PC-3 (cell line): ENCODE measurements around the gene ROCK2. TPM values are rescaled to one million over a fixed set of nuclear protein-coding genes. Genes with fewer than 3 reads are reported as not detected.

Experiments
- ATAC-seq: fragments of 200-7000 bp; cut with Tn5 transposase; 2 replicates; pipeline ENCODE4 v1.9.1; 2020; ENCODE audit warnings: mild to moderate bottlenecking, moderate library complexity
- BruUV-seq: library from RNA; stranded (reverse); fragments of 400-500 nt; replicated peaks from 2 replicates; lab custom pipeline; 2021; lab: Mats Ljungman, UMichigan
- CTCF ChIA-PET: fragments of 300-600 bp; sonication (Branson Sonifier 250); formaldehyde crosslinking; loops from one replicate; lab custom pipeline; 2022; ENCODE audit warnings: antibody characterized with exemption; lab: Charles Lee
- POLR2A ChIA-PET: fragments of 300-600 bp; sonication (Branson Sonifier 250); formaldehyde crosslinking; loops from one replicate; lab custom pipeline; 2022; ENCODE audit warnings: antibody characterized with exemption; ENCODE audit not compliant: unreplicated experiment; lab: Charles Lee
- DNase-seq: peaks from one replicate; pipeline ENCODE4 v3.0.0-alpha.2; 2015
- H2AFZ ChIP-seq: fragments of 300-600 bp; sonication (generic); 2 replicates; pipeline ENCODE4 v1.6.0; 2016; ENCODE audit warnings: antibody characterized with exemption, low read length
- H3F3A ChIP-seq: fragments of 300-600 bp; sonication (generic); one replicate; pipeline ENCODE4 v1.6.0; 2017; ENCODE audit warnings: antibody characterized with exemption, low read length, control low read depth, mild to moderate bottlenecking; ENCODE audit not compliant: unreplicated experiment
- H3K27ac ChIP-seq: fragments of 300-600 bp; sonication (generic); 2 replicates; pipeline ENCODE4 v1.5.1; 2016; ENCODE audit warnings: mild to moderate bottlenecking, low read length
- H3K27me3 ChIP-seq: fragments of 300-600 bp; sonication (generic); 2 replicates; pipeline ENCODE4 v1.6.1; 2016; ENCODE audit warnings: low read length, mixed read lengths
- H3K36me3 ChIP-seq: fragments of 300-600 bp; sonication (generic); 2 replicates; pipeline ENCODE4 v1.6.1; 2016; ENCODE audit warnings: low read depth, mixed run types, low read length, mixed read lengths
- H3K4me1 ChIP-seq: fragments of 300-600 bp; sonication (generic); 2 replicates; pipeline ENCODE4 v1.5.1; 2016; ENCODE audit warnings: low read length; ENCODE audit not compliant: insufficient read depth
- H3K4me2 ChIP-seq: fragments of 300-600 bp; sonication (generic); 2 replicates; pipeline ENCODE4 v1.6.0; 2016; ENCODE audit warnings: low read length
- H3K4me3 ChIP-seq: fragments of 300-600 bp; sonication (generic); 2 replicates; pipeline ENCODE4 v1.5.1; 2016; ENCODE audit warnings: mild to moderate bottlenecking, low read length, mixed read lengths
- H3K79me2 ChIP-seq: fragments of 300-600 bp; sonication (generic); 2 replicates; pipeline ENCODE4 v1.6.1; 2017; ENCODE audit warnings: low read length, mixed read lengths
- H3K9ac ChIP-seq: fragments of 300-600 bp; sonication (generic); 2 replicates; pipeline ENCODE4 v1.6.0; 2016; ENCODE audit warnings: mild to moderate bottlenecking, low read length
- H3K9me2 ChIP-seq: fragments of 300-600 bp; sonication (generic); replicated peaks from 2 replicates; pipeline ENCODE4 v1.6.1; 2016; ENCODE audit warnings: mixed run types, low read length, mixed read lengths
- H3K9me3 ChIP-seq: fragments of 300-600 bp; sonication (generic); 2 replicates; pipeline ENCODE4 v1.6.1; 2016; ENCODE audit warnings: low read length, mixed read lengths
- H4K20me1 ChIP-seq: fragments of 300-600 bp; sonication (generic); 2 replicates; pipeline ENCODE4 v1.6.1; 2016; ENCODE audit warnings: low read length, mixed read lengths
- EZH2 ChIP-seq: fragments of 300-600 bp; sonication (generic); IDR thresholded peaks from one replicate; pipeline ENCODE4 v1.6.1; 2017; ENCODE audit warnings: antibody characterized with exemption, mild to moderate bottlenecking, low read length; ENCODE audit not compliant: unreplicated experiment
- EZH2phosphoT487 ChIP-seq: fragments of 300-600 bp; sonication (generic); IDR thresholded peaks from 2 replicates; pipeline ENCODE4 v1.6.1; 2018; ENCODE audit warnings: mild to moderate bottlenecking, antibody characterized with exemption, low read length, borderline replicate concordance
- intact Hi-C: fragments of 100-400 bp; cut with micrococcal nuclease; formaldehyde crosslinking; loops from 2 replicates; pipeline ENCODE4 v1.9.0; 2023
- total RNA-seq: library from RNA; depleted of rRNA; stranded (reverse); fragments of >200 nt; gene quantifications from 2 replicates; pipeline ENCODE4 v1.2.3, GENCODE V29; 2014
- TF ChIP-seq, protein P1 (sequence below): fragments of 300-600 bp; sonication (generic); conservative IDR thresholded peaks from 2 replicates; pipeline ENCODE4 v1.5.1; 2017; ENCODE audit warnings: antibody characterized with exemption, low read depth, mild to moderate bottlenecking, low read length

Gene ROCK2
- total RNA-seq, 1 experiment from 2014 or later = 35.3 TPM

- intact Hi-C loops = no loop called here
- ChIA-PET CTCF (no interaction called here), POLR2A (no interaction called here)
- no peaks in the 10 kb centered on the region for H3K36me3 ChIP-seq
- no peak overlapping the region for H3K9ac ChIP-seq
- peaks cover 100% of the 10 kb centered on the region for H3K79me2 ChIP-seq
- H3K9me3 ChIP-seq = no peaks in the 10 kb centered on the region
- BruUV-seq = no TSS peak
- DNase-seq = no peak
- H2AFZ ChIP-seq = no peak overlapping the region
- H3K4me1 ChIP-seq = peaks cover 31% of the 10 kb centered on the region
- peaks cover 67% of the 10 kb centered on the region for H4K20me1 ChIP-seq
- H3K27me3 ChIP-seq = no peaks in the 10 kb centered on the region
- H3K4me2 ChIP-seq = no peak overlapping the region
- no peak overlapping the region for H3K27ac ChIP-seq
- no peaks in the 10 kb centered on the region for H3K9me2 ChIP-seq
- H3K4me3 ChIP-seq = no peak overlapping the region
- H3F3A ChIP-seq = no peaks in the 10 kb centered on the region
- TF ChIP-seq EZH2 (no peak), EZH2phosphoT487 (no peak)
- TF ChIP-seq, protein P1, sequence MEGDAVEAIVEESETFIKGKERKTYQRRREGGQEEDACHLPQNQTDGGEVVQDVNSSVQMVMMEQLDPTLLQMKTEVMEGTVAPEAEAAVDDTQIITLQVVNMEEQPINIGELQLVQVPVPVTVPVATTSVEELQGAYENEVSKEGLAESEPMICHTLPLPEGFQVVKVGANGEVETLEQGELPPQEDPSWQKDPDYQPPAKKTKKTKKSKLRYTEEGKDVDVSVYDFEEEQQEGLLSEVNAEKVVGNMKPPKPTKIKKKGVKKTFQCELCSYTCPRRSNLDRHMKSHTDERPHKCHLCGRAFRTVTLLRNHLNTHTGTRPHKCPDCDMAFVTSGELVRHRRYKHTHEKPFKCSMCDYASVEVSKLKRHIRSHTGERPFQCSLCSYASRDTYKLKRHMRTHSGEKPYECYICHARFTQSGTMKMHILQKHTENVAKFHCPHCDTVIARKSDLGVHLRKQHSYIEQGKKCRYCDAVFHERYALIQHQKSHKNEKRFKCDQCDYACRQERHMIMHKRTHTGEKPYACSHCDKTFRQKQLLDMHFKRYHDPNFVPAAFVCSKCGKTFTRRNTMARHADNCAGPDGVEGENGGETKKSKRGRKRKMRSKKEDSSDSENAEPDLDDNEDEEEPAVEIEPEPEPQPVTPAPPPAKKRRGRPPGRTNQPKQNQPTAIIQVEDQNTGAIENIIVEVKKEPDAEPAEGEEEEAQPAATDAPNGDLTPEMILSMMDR = no peak
- ATAC-seq = no peak; the same call in 1 of the 2 replicates
Observed at GRCh38 chr2:11336189-11336588, 8.2 kb downstream of the ROCK2 start.

GRCh38 chr2:11333427-11334183, 10.8 kb downstream of the ROCK2 start:
- Histone ChIP-seq H3K27me3 (no peaks in the 10 kb centered on the region), H3K27ac (no peak overlapping the region), H3K9me2 (no peaks in the 10 kb centered on the region), H3K4me1 (peaks cover 22% of the 10 kb centered on the region), H3K4me3 (no peak overlapping the region), H2AFZ (no peak overlapping the region), H3K9ac (no peak overlapping the region), H3K36me3 (no peaks in the 10 kb centered on the region), H3F3A (peaks cover 5% of the 10 kb centered on the region), H3K79me2 (peaks cover 91% of the 10 kb centered on the region), H4K20me1 (peaks cover 57% of the 10 kb centered on the region), H3K9me3 (no peaks in the 10 kb centered on the region), H3K4me2 (no peak overlapping the region)
- POLR2A ChIA-PET = no interaction called here
- CTCF ChIA-PET = no interaction called here
- no TSS peak for BruUV-seq
- DNase-seq (no peak), ATAC-seq (no peak)
- TF ChIP-seq, protein P1 = no peak
- TF ChIP-seq EZH2 = no peak
- no peak for TF ChIP-seq EZH2phosphoT487
- intact Hi-C loops = loop anchor here (5.0 kb wide), 1 partner anchor 36 kb away; no protein-coding TSS in a partner anchor

- intact Hi-C loops = loop anchor here (5.0 kb wide), 1 partner anchor 35 kb away; no protein-coding TSS in a partner anchor
- no peak overlapping the region for H3K4me3 ChIP-seq
- no peak overlapping the region for H3K9ac ChIP-seq
- H3K9me2 ChIP-seq = no peaks in the 10 kb centered on the region
- no peaks in the 10 kb centered on the region for H3K36me3 ChIP-seq
- H3F3A ChIP-seq = peaks cover 5% of the 10 kb centered on the region
- no peak overlapping the region for H3K4me2 ChIP-seq
- no peaks in the 10 kb centered on the region for H3K9me3 ChIP-seq
- ChIA-PET CTCF (no interaction called here), POLR2A (no interaction called here)
- DNase-seq (no peak), ATAC-seq (no peak)
- H3K27ac ChIP-seq = no peak overlapping the region
- peaks cover 22% of the 10 kb centered on the region for H3K4me1 ChIP-seq
- no peak overlapping the region for H2AFZ ChIP-seq
- no TSS peak for BruUV-seq
- peaks cover 63% of the 10 kb centered on the region for H4K20me1 ChIP-seq
- peaks cover 91% of the 10 kb centered on the region for H3K79me2 ChIP-seq
- no peak for TF ChIP-seq EZH2
- TF ChIP-seq, protein P1 = no peak
- TF ChIP-seq EZH2phosphoT487 = no peak
- no peaks in the 10 kb centered on the region for H3K27me3 ChIP-seq
Observed at GRCh38 chr2:11332596-11332995, 11.8 kb downstream of the ROCK2 start.
